HepG2 (cell line): ENCODE results near the gene BCAR3.

ENCODE experiments used
- FOXJ3 ChIP-seq: sonication (generic); formaldehyde crosslinking; IDR thresholded peaks from 2 replicates; pipeline ENCODE4 v1.4.0; 2020; ENCODE audit warnings: missing genetic modification reagents, mild to moderate bottlenecking, borderline replicate concordance
- GTF3A ChIP-seq: sonication (generic); formaldehyde crosslinking; conservative IDR thresholded peaks from 2 replicates; pipeline ENCODE4 v1.4.0; 2020; ENCODE audit warnings: mild to moderate bottlenecking, missing genetic modification reagents
- MIER2 ChIP-seq: IDR thresholded peaks from 2 replicates; pipeline ENCODE4 v1.6.1; 2016; ENCODE audit warnings: missing biosample characterization, missing genetic modification reagents
- NFE2 ChIP-seq: sonication (generic); formaldehyde crosslinking; IDR thresholded peaks from 2 replicates; pipeline ENCODE4 v1.4.0; 2020; ENCODE audit warnings: missing genetic modification reagents
- PHF20 ChIP-seq: sonication (generic); formaldehyde crosslinking; IDR thresholded peaks from 2 replicates; pipeline ENCODE4 v1.5.0; 2020; ENCODE audit warnings: mild to moderate bottlenecking, missing genetic modification reagents
- ZNF468 ChIP-seq: sonication (generic); formaldehyde crosslinking; IDR thresholded peaks from 2 replicates; pipeline ENCODE4 v1.8.0; 2022; ENCODE audit warnings: mild to moderate bottlenecking, moderate library complexity, missing genetic modification reagents
- TF ChIP-seq, protein P1 (sequence below): sonication (generic); formaldehyde crosslinking; IDR thresholded peaks from 2 replicates; pipeline ENCODE4 v1.5.0; 2020; ENCODE audit warnings: mild to moderate bottlenecking, missing genetic modification reagents, moderate library complexity
- TF ChIP-seq, protein P2 (sequence below), 2 experiments: sonication (generic) in 1 of 2; formaldehyde crosslinking in 1 of 2; IDR thresholded peaks; 2 replicates each; pipeline versions ENCODE4 v1.4.0 to v1.6.1; 2016 to 2020; ENCODE audit warnings: borderline replicate concordance in 1 of 2, low read depth in 1 of 2, mild to moderate bottlenecking in 1 of 2, missing genetic modification reagents in 1 of 2
- TF ChIP-seq, protein P3 (sequence below): sonication (generic); formaldehyde crosslinking; IDR thresholded peaks from 2 replicates; pipeline ENCODE4 v1.4.0; 2020; ENCODE audit warnings: missing genetic modification reagents
- TF ChIP-seq, protein P4 (sequence below): sonication (generic); formaldehyde crosslinking; IDR thresholded peaks from 2 replicates; pipeline ENCODE4 v1.4.0; 2020; ENCODE audit warnings: missing genetic modification reagents

DNA sequence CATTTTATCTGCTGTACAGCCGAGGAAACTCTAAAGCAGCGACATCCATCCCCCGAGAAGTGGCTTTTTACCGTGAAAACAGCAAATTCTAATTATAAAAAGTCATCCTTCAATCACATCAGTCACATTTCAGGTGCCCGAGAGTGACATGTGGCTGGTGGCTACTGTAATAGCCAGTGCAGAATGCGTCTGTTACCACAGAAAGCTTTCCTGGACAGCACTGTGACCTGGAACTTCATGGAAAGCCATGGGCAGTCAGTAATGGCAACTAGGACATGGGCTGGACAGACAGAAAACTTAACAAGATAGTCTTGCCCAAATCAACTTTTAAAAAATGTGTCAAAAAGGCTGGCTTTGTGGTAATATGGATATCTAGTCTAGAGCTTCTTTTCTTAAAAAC is 106.6 kb downstream of the BCAR3 start:
- TF ChIP-seq, protein P1, sequence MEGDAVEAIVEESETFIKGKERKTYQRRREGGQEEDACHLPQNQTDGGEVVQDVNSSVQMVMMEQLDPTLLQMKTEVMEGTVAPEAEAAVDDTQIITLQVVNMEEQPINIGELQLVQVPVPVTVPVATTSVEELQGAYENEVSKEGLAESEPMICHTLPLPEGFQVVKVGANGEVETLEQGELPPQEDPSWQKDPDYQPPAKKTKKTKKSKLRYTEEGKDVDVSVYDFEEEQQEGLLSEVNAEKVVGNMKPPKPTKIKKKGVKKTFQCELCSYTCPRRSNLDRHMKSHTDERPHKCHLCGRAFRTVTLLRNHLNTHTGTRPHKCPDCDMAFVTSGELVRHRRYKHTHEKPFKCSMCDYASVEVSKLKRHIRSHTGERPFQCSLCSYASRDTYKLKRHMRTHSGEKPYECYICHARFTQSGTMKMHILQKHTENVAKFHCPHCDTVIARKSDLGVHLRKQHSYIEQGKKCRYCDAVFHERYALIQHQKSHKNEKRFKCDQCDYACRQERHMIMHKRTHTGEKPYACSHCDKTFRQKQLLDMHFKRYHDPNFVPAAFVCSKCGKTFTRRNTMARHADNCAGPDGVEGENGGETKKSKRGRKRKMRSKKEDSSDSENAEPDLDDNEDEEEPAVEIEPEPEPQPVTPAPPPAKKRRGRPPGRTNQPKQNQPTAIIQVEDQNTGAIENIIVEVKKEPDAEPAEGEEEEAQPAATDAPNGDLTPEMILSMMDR (CRISPR knock-in tag), result no peak
- TF ChIP-seq PHF20 (no peak), NFE2 (no peak), MIER2 (no peak), GTF3A (no peak), ZNF468 (CRISPR knock-in tag) (no peak), FOXJ3 (CRISPR knock-in tag) (no peak)
- TF ChIP-seq, protein P2, sequence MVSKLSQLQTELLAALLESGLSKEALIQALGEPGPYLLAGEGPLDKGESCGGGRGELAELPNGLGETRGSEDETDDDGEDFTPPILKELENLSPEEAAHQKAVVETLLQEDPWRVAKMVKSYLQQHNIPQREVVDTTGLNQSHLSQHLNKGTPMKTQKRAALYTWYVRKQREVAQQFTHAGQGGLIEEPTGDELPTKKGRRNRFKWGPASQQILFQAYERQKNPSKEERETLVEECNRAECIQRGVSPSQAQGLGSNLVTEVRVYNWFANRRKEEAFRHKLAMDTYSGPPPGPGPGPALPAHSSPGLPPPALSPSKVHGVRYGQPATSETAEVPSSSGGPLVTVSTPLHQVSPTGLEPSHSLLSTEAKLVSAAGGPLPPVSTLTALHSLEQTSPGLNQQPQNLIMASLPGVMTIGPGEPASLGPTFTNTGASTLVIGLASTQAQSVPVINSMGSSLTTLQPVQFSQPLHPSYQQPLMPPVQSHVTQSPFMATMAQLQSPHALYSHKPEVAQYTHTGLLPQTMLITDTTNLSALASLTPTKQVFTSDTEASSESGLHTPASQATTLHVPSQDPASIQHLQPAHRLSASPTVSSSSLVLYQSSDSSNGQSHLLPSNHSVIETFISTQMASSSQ (IDR thresholded peaks at IDR 0.05; ENCODE audit: low read depth), result no peak
- TF ChIP-seq, protein P2 (CRISPR knock-in tag; IDR thresholded peaks at IDR 0.05; ENCODE audit: borderline replicate concordance), result no peak
- TF ChIP-seq, protein P3, sequence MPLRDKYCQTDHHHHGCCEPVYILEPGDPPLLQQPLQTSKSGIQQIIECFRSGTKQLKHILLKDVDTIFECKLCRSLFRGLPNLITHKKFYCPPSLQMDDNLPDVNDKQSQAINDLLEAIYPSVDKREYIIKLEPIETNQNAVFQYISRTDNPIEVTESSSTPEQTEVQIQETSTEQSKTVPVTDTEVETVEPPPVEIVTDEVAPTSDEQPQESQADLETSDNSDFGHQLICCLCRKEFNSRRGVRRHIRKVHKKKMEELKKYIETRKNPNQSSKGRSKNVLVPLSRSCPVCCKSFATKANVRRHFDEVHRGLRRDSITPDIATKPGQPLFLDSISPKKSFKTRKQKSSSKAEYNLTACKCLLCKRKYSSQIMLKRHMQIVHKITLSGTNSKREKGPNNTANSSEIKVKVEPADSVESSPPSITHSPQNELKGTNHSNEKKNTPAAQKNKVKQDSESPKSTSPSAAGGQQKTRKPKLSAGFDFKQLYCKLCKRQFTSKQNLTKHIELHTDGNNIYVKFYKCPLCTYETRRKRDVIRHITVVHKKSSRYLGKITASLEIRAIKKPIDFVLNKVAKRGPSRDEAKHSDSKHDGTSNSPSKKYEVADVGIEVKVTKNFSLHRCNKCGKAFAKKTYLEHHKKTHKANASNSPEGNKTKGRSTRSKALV (CRISPR knock-in tag), result no peak
- TF ChIP-seq, protein P4, sequence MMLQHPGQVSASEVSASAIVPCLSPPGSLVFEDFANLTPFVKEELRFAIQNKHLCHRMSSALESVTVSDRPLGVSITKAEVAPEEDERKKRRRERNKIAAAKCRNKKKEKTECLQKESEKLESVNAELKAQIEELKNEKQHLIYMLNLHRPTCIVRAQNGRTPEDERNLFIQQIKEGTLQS, result no peak
